NOMO-1 treated with DMSO at 0.1 percent for 48 hours (cell line): ENCODE results near the gene HACD2.
"Not testable (repeated sequence)": the region's sequence is repeated elsewhere in the genome, so short reads cannot be mapped to it uniquely, and the experiment has no call there.

Experiments
- DNase-seq: peaks from one replicate; lab custom pipeline; 2025; ENCODE audit not compliant: unreplicated experiment; lab: John Stamatoyannopoulos, UW

The HACD2 gene

GRCh38 chr3:123527046-123527445, 57.8 kb downstream of the HACD2 start:
- DNase-seq = no peak

- DNase-seq = no peak
These were observed 58.4 kb downstream of the HACD2 start for GRCh38 chr3:123526474-123526873.

GRCh38 chr3:123525433-123525832, 59.4 kb downstream of the HACD2 start:
- no peak for DNase-seq

- no peak for DNase-seq
These were observed 59.9 kb downstream of the HACD2 start for GRCh38 chr3:123524981-123525380.

- DNase-seq = peak; percentile 2
These were observed 61.8 kb downstream of the HACD2 start for GRCh38 chr3:123523023-123523412.

GRCh38 chr3:123522320-123523022, 62.4 kb downstream of the HACD2 start:
- DNase-seq = no peak

GRCh38 chr3:123521179-123521969, 63.5 kb downstream of the HACD2 start:
- DNase-seq = no peak

- no peak for DNase-seq
These were observed 64.2 kb downstream of the HACD2 start for GRCh38 chr3:123520656-123521055.

- DNase-seq = no peak
These were observed 65.9 kb downstream of the HACD2 start for GRCh38 chr3:123518892-123519485.

- DNase-seq = no peak
These were observed 73.1 kb downstream of the HACD2 start for GRCh38 chr3:123511726-123512125.

- no peak for DNase-seq
These were observed 73.8 kb downstream of the HACD2 start for GRCh38 chr3:123511084-123511483.

- no peak for DNase-seq
These were observed 76.7 kb downstream of the HACD2 start for GRCh38 chr3:123508178-123508577.

GRCh38 chr3:123505820-123506219, 79.0 kb downstream of the HACD2 start:
- DNase-seq = no peak

GRCh38 chr3:123503203-123503602, 81.7 kb downstream of the HACD2 start:
- no peak for DNase-seq

- no peak for DNase-seq
These were observed 85.5 kb downstream of the HACD2 start for GRCh38 chr3:123499322-123499721.

GRCh38 chr3:123498761-123499160, 86.1 kb downstream of the HACD2 start:
- no peak for DNase-seq

- no peak for DNase-seq
These were observed 90.9 kb downstream of the HACD2 start for GRCh38 chr3:123493912-123494311.

GRCh38 chr3:123491966-123492587, 92.8 kb downstream of the HACD2 start:
- DNase-seq = no peak

GRCh38 chr3:123489400-123490004, 95.4 kb downstream of the HACD2 start:
- peak; percentile 30 for DNase-seq

GRCh38 chr3:123488645-123489347, 96.1 kb downstream of the HACD2 start:
- no peak for DNase-seq

GRCh38 chr3:123487063-123487462, 97.8 kb downstream of the HACD2 start:
- not testable (repeated sequence) for DNase-seq
